HG03520 (cell line): ENCODE measurements around the gene TRIM4.

Experiments used
- ATAC-seq: cut with Tn5 transposase; IDR thresholded peaks from one replicate; pipeline ENCODE4 v1.9.1; 2021; ENCODE audit warnings: mild to moderate bottlenecking, moderate library complexity; ENCODE audit not compliant: unreplicated experiment

TRIM4 gene

GRCh38 chr7:99848420-99849216, 70.7 kb downstream of the TRIM4 start:
- no peak for ATAC-seq

- ATAC-seq = no peak
Observed at GRCh38 chr7:99844328-99844727, 75.0 kb downstream of the TRIM4 start.

GRCh38 chr7:99843808-99844207, 75.5 kb downstream of the TRIM4 start:
- ATAC-seq = no peak

GRCh38 chr7:99842926-99843325, 76.4 kb downstream of the TRIM4 start:
- ATAC-seq = no peak
